Fibroblast of lung (primary cell): ENCODE results near the gene GRID1. TPM values are rescaled to one million over a fixed set of nuclear protein-coding genes. Genes with fewer than 3 reads are reported as not detected.

Experiments
- DNase-seq, 2 donors: peaks; one replicate each; pipeline versions ENCODE4 v3.0.0 to v3.0.0-alpha.2; 2010; ENCODE audit warnings: low read depth in 2 of 2
- H2AFZ ChIP-seq: 2 replicates; pipeline ENCODE4 v1.5.1; 2012; ENCODE audit warnings: low read length, control low read depth, inconsistent platforms
- H3K27ac ChIP-seq: 2 replicates; pipeline ENCODE4 v1.5.1; 2011; ENCODE audit warnings: low read length, control low read depth; ENCODE audit not compliant: insufficient read depth
- H3K27me3 ChIP-seq: 2 replicates; pipeline ENCODE4 v1.5.1; 2011; ENCODE audit warnings: mild to moderate bottlenecking, low read length; ENCODE audit not compliant: control insufficient read depth, insufficient read depth
- H3K36me3 ChIP-seq: 2 replicates; pipeline ENCODE4 v1.5.1; 2011; ENCODE audit warnings: low read length; ENCODE audit not compliant: control insufficient read depth, insufficient read depth
- H3K4me1 ChIP-seq: 2 replicates; pipeline ENCODE4 v1.5.1; 2011; ENCODE audit warnings: low read length; ENCODE audit not compliant: control insufficient read depth, insufficient read depth; ENCODE audit errors: extremely low read depth
- H3K4me2 ChIP-seq: 2 replicates; pipeline ENCODE4 v1.5.1; 2011; ENCODE audit warnings: low read length, control low read depth; ENCODE audit not compliant: insufficient read depth; ENCODE audit errors: extremely low read depth
- H3K4me3 ChIP-seq, 4 experiments: fragments of 200-600 bp in 1 of 4; sonication (generic) in 1 of 4; replicated peaks in 1 of 4; 2 replicates each; pipeline ENCODE4 v1.5.1; 2011 to 2016; ENCODE audit warnings: low read length in 4 of 4, low read depth in 3 of 4, mild to moderate bottlenecking in 3 of 4, control low read depth in 2 of 4, inconsistent platforms in 1 of 4, mixed read lengths in 1 of 4; ENCODE audit not compliant: insufficient read depth in 1 of 4; ENCODE audit errors: control extremely low read depth in 1 of 4
- H3K79me2 ChIP-seq: 2 replicates; pipeline ENCODE4 v1.5.1; 2012; ENCODE audit warnings: mild to moderate bottlenecking, low read length, inconsistent platforms; ENCODE audit not compliant: control insufficient read depth, insufficient read depth
- H3K9ac ChIP-seq: 2 replicates; pipeline ENCODE4 v1.5.1; 2011; ENCODE audit warnings: mild to moderate bottlenecking, low read length, control low read depth; ENCODE audit not compliant: insufficient read depth
- H3K9me3 ChIP-seq: 2 replicates; pipeline ENCODE4 v1.5.1; 2012; ENCODE audit warnings: low read depth, low read length; ENCODE audit not compliant: control insufficient read depth, insufficient read depth
- H4K20me1 ChIP-seq: 2 replicates; pipeline ENCODE4 v1.5.1; 2011; ENCODE audit warnings: low read length; ENCODE audit not compliant: control insufficient read depth, insufficient read depth; ENCODE audit errors: extremely low read depth
- EZH2 ChIP-seq: IDR thresholded peaks from 2 replicates; pipeline ENCODE4 v1.5.1; 2012; ENCODE audit warnings: low read length, control low read depth, mild to moderate bottlenecking; ENCODE audit errors: missing control alignments
- polyA plus RNA-seq, 2 donors: library from polyadenylated mRNA; depleted of rRNA in 1 of 2; stranded (reverse) in 1 of 2; unstranded in 1 of 2; fragments of >200 nt; gene quantifications; 2 replicates each; pipeline ENCODE4 v1.2.1, GENCODE V29; 2011 to 2012; ENCODE audit warnings: missing spikeins in 1 of 2
- total RNA-seq: library from RNA; depleted of rRNA; stranded (reverse); fragments of >200 nt; gene quantifications from 2 replicates; pipeline ENCODE4 v1.2.1, GENCODE V29; 2014
- TF ChIP-seq, protein P1 (sequence below), 2 donors: IDR thresholded peaks in 1 of 2; conservative IDR thresholded peaks in 1 of 2; 1 replicate in 1 of 2; 2 replicates in 1 of 2; pipeline ENCODE4 v1.5.1; 2011 to 2012; ENCODE audit warnings: low read length in 2 of 2, control low read depth in 1 of 2, inconsistent platforms in 1 of 2, low read depth in 1 of 2, mild to moderate bottlenecking in 1 of 2

The GRID1 gene
- total and polyA plus RNA-seq, 2 donors (not counting 1 experiment from before 2014, with no cell fraction given): 0.03 to 0.33 TPM

DNA sequence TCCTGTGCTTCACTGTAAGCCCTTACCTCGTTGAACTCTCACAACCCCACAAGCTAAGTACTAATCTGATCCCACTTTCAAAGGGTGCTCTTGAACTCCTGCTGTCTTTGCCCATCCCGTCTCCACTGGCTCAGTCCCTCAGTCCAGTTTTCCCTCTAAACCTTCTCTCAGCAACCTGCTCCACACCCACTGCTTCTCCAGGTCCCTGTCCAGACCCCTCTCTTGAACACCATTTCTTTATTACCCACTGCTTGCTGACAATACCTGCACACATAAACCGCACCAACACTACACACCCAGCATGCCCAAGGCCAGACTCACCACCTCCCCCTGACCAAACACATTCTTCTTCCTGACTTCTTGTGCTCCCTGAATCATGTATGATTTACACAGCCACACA lies 343.3 kb downstream of the GRID1 start:
- H3K36me3 ChIP-seq: no peaks in the 10 kb centered on the region
- no peaks in the 10 kb centered on the region for H3K9me3 ChIP-seq
- H3K4me2 ChIP-seq: no peak overlapping the region
- no peaks in the 10 kb centered on the region for H3K27me3 ChIP-seq
- no peak overlapping the region for H2AFZ ChIP-seq
- no peak overlapping the region for H3K4me3 ChIP-seq
- TF ChIP-seq, protein P1, sequence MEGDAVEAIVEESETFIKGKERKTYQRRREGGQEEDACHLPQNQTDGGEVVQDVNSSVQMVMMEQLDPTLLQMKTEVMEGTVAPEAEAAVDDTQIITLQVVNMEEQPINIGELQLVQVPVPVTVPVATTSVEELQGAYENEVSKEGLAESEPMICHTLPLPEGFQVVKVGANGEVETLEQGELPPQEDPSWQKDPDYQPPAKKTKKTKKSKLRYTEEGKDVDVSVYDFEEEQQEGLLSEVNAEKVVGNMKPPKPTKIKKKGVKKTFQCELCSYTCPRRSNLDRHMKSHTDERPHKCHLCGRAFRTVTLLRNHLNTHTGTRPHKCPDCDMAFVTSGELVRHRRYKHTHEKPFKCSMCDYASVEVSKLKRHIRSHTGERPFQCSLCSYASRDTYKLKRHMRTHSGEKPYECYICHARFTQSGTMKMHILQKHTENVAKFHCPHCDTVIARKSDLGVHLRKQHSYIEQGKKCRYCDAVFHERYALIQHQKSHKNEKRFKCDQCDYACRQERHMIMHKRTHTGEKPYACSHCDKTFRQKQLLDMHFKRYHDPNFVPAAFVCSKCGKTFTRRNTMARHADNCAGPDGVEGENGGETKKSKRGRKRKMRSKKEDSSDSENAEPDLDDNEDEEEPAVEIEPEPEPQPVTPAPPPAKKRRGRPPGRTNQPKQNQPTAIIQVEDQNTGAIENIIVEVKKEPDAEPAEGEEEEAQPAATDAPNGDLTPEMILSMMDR (conservative IDR thresholded peaks at IDR 0.05 in 1 of 2, IDR thresholded peaks at IDR 0.05 in 1 of 2; ENCODE audit: low read depth in 1 of 2, low read length in 2 of 2): no peak
- TF ChIP-seq EZH2: no peak
- no peak overlapping the region for H3K9ac ChIP-seq
- no peaks in the 10 kb centered on the region for H3K4me1 ChIP-seq
- no peak overlapping the region for H3K27ac ChIP-seq
- H4K20me1 ChIP-seq: no peaks in the 10 kb centered on the region
- H3K79me2 ChIP-seq: no peaks in the 10 kb centered on the region
- no peak for DNase-seq

GRCh38 chr10:86022906-86023305 lies 343.7 kb downstream of the GRID1 start:
- H3K79me2 ChIP-seq: no peaks in the 10 kb centered on the region
- H3K4me3 ChIP-seq: no peak overlapping the region
- TF ChIP-seq, protein P1 (conservative IDR thresholded peaks at IDR 0.05 in 1 of 2, IDR thresholded peaks at IDR 0.05 in 1 of 2; ENCODE audit: low read depth in 1 of 2, low read length in 2 of 2): no peak
- no peak for TF ChIP-seq EZH2
- H3K36me3 ChIP-seq: no peaks in the 10 kb centered on the region
- no peak overlapping the region for H2AFZ ChIP-seq
- H3K4me1 ChIP-seq: no peaks in the 10 kb centered on the region
- no peaks in the 10 kb centered on the region for H4K20me1 ChIP-seq
- H3K27ac ChIP-seq: no peak overlapping the region
- no peaks in the 10 kb centered on the region for H3K27me3 ChIP-seq
- no peak overlapping the region for H3K9ac ChIP-seq
- H3K4me2 ChIP-seq: no peak overlapping the region
- no peaks in the 10 kb centered on the region for H3K9me3 ChIP-seq
- no peak for DNase-seq

- H3K9me3 ChIP-seq: no peaks in the 10 kb centered on the region
- H3K9ac ChIP-seq: no peak overlapping the region
- no peak for DNase-seq
- no peak overlapping the region for H2AFZ ChIP-seq
- H4K20me1 ChIP-seq: no peaks in the 10 kb centered on the region
- H3K79me2 ChIP-seq: no peaks in the 10 kb centered on the region
- TF ChIP-seq EZH2: no peak
- TF ChIP-seq, protein P1 (conservative IDR thresholded peaks at IDR 0.05 in 1 of 2, IDR thresholded peaks at IDR 0.05 in 1 of 2; ENCODE audit: low read depth in 1 of 2, low read length in 2 of 2): no peak
- no peak overlapping the region for H3K27ac ChIP-seq
- no peaks in the 10 kb centered on the region for H3K4me1 ChIP-seq
- no peak overlapping the region for H3K4me2 ChIP-seq
- H3K27me3 ChIP-seq: no peaks in the 10 kb centered on the region
- no peaks in the 10 kb centered on the region for H3K36me3 ChIP-seq
- H3K4me3 ChIP-seq: no peak overlapping the region
These were observed 346.5 kb downstream of the GRID1 start for GRCh38 chr10:86020134-86020533.
